ENCODE measurements around the gene SELP.

SELP gene

DNA sequence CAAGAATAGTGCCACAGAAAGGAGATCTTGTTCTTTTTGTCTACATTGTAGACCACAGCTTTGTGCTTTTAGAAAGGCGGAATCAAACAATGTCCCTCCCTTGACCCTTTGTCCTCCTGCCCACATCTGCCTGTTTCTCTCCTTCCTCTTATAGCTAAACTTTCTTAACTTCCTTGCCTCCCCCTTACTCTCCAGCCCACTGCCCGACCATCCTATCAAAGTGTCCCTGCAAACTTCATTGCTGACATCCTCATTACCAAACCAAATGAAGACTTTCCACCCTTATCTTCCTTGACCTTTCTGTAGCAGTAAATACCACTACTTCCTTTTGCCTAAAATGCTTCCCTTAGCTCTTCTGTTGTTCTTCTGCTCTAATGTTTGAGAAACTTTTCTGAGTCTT lies 5.0 kb downstream of the SELP start:
- no peaks in the 10 kb centered on the region for H3K79me2 ChIP-seq (ENCODE audit: insufficient read depth, low read length)
- peaks cover 67% of the 10 kb centered on the region for H3K4me1 ChIP-seq (ENCODE audit: insufficient read depth, low read length, poor library complexity, severe bottlenecking)
- peak overlapping the region; percentile 22 for H3K9ac ChIP-seq (ENCODE audit: low read depth, low read length, poor library complexity, severe bottlenecking)
- H3F3A ChIP-seq (ENCODE audit: low read depth): peaks cover 17% of the 10 kb centered on the region; the same call in 1 of the 2 replicates
- no peaks in the 10 kb centered on the region for H4K20me1 ChIP-seq (ENCODE audit: insufficient read depth, low read length, poor library complexity, severe bottlenecking)
- no peak for TF ChIP-seq EZH2phosphoT487 (IDR thresholded peaks at IDR 0.05; ENCODE audit: borderline replicate concordance)
- TF ChIP-seq, protein P1, sequence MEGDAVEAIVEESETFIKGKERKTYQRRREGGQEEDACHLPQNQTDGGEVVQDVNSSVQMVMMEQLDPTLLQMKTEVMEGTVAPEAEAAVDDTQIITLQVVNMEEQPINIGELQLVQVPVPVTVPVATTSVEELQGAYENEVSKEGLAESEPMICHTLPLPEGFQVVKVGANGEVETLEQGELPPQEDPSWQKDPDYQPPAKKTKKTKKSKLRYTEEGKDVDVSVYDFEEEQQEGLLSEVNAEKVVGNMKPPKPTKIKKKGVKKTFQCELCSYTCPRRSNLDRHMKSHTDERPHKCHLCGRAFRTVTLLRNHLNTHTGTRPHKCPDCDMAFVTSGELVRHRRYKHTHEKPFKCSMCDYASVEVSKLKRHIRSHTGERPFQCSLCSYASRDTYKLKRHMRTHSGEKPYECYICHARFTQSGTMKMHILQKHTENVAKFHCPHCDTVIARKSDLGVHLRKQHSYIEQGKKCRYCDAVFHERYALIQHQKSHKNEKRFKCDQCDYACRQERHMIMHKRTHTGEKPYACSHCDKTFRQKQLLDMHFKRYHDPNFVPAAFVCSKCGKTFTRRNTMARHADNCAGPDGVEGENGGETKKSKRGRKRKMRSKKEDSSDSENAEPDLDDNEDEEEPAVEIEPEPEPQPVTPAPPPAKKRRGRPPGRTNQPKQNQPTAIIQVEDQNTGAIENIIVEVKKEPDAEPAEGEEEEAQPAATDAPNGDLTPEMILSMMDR (conservative IDR thresholded peaks at IDR 0.05; ENCODE audit: low read length): no peak
- no peaks in the 10 kb centered on the region for H3K36me3 ChIP-seq (ENCODE audit: insufficient read depth, low read length)
- no peaks in the 10 kb centered on the region for H3K9me3 ChIP-seq (ENCODE audit: insufficient read depth, low read depth, low read length)
- H3K27me3 ChIP-seq (ENCODE audit: insufficient read depth, low read length, poor library complexity, severe bottlenecking): no peaks in the 10 kb centered on the region
- peak overlapping the region; percentile 16 for H3K4me2 ChIP-seq (ENCODE audit: low read depth, low read length, poor library complexity, severe bottlenecking)
- H3K4me3 ChIP-seq (ENCODE audit: low read length, poor library complexity, severe bottlenecking): no peak overlapping the region
- H3K9me2 ChIP-seq (replicated peaks; ENCODE audit: low read depth, low read length): no peaks in the 10 kb centered on the region
- peak overlapping the region; percentile 54; the same call in 1 of the 2 replicates for H2AFZ ChIP-seq (ENCODE audit: low read length)

DNA sequence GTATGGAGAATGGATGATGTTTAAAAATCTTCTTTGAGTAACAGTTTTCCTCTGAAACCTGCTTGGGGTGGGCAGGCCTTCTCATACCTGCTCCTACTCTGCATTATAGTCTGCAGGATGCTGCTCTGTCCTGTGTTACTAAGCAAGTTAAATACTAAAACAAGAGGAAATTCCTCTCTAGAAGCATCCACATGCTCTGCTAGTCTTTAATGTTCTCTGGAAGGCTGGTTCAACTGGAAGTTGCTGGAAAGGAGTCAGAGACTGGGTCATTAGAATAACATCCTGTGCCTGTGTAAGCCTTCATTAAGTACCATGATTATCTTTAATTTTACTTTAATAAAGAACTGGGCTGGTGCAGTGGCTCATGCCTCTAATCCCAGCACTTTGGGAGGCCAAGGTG lies 5.8 kb downstream of the SELP start:
- Histone ChIP-seq H3K4me3 (ENCODE audit: low read length, poor library complexity, severe bottlenecking) (no peak overlapping the region), H3K9me2 (replicated peaks; ENCODE audit: low read depth, low read length) (no peaks in the 10 kb centered on the region), H2AFZ (ENCODE audit: low read length) (peak overlapping the region; percentile 28; the same call in 1 of the 2 replicates), H3K9ac (ENCODE audit: low read depth, low read length, poor library complexity, severe bottlenecking) (peak overlapping the region; percentile 22), H3K27me3 (ENCODE audit: insufficient read depth, low read length, poor library complexity, severe bottlenecking) (no peaks in the 10 kb centered on the region), H3K9me3 (ENCODE audit: insufficient read depth, low read depth, low read length) (no peaks in the 10 kb centered on the region), H3K79me2 (ENCODE audit: insufficient read depth, low read length) (no peaks in the 10 kb centered on the region), H4K20me1 (ENCODE audit: insufficient read depth, low read length, poor library complexity, severe bottlenecking) (no peaks in the 10 kb centered on the region), H3K36me3 (ENCODE audit: insufficient read depth, low read length) (no peaks in the 10 kb centered on the region), H3K4me1 (ENCODE audit: insufficient read depth, low read length, poor library complexity, severe bottlenecking) (peaks cover 59% of the 10 kb centered on the region), H3K4me2 (ENCODE audit: low read depth, low read length, poor library complexity, severe bottlenecking) (peak overlapping the region; percentile 20), H3F3A (ENCODE audit: low read depth) (peaks cover 17% of the 10 kb centered on the region; the same call in 1 of the 2 replicates)
- no peak for TF ChIP-seq EZH2phosphoT487 (IDR thresholded peaks at IDR 0.05; ENCODE audit: borderline replicate concordance)
- TF ChIP-seq, protein P1 (conservative IDR thresholded peaks at IDR 0.05; ENCODE audit: low read length): no peak

DNA sequence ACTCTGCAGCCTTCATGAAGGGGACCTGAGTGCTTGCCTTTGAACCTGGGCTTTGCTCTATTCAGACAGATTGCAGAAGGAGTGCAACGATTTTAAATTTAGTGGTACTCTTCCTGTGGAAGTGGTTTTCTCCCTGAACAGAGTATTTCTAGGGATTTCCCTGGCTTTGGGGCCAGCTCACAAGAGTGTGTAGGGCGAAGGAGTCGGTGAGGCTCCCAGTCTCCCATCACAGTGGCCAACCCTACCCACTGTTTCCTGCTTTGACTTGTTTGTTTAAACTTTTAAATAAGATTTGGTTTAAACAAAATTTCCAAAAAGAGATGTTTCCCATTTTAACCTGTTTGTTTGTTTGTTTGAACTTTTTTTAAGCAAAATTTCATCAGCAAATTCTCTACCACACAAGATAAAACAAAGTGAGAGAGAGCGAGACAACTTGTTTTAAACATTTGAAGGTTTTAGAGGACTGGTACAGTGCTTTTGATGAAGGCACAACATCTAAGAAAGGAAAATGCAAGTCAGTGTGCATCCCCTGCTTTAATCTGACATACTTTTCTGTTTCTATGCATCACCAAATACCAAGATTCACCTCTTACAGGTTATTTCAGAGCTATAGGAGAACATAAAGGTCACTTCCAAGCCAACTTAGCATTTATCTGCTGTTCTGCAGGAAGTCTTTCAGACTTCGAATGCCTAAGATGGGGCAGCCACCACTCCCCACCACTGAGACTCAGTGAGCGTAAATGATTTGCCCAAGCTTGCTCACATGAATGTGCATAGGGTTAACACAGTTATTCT lies 6.6 kb downstream of the SELP start:
- no peaks in the 10 kb centered on the region for H3K79me2 ChIP-seq (ENCODE audit: insufficient read depth, low read length)
- peaks cover 51% of the 10 kb centered on the region for H3K4me1 ChIP-seq (ENCODE audit: insufficient read depth, low read length, poor library complexity, severe bottlenecking)
- H3K4me3 ChIP-seq (ENCODE audit: low read length, poor library complexity, severe bottlenecking): no peak overlapping the region
- no peaks in the 10 kb centered on the region for H3K36me3 ChIP-seq (ENCODE audit: insufficient read depth, low read length)
- peak overlapping the region; percentile 20 for H3K4me2 ChIP-seq (ENCODE audit: low read depth, low read length, poor library complexity, severe bottlenecking)
- H3K9me2 ChIP-seq (replicated peaks; ENCODE audit: low read depth, low read length): no peaks in the 10 kb centered on the region
- H3K9ac ChIP-seq (ENCODE audit: low read depth, low read length, poor library complexity, severe bottlenecking): peak overlapping the region; percentile 22
- peaks cover 17% of the 10 kb centered on the region; the same call in 1 of the 2 replicates for H3F3A ChIP-seq (ENCODE audit: low read depth)
- H3K27me3 ChIP-seq (ENCODE audit: insufficient read depth, low read length, poor library complexity, severe bottlenecking): no peaks in the 10 kb centered on the region
- no peaks in the 10 kb centered on the region for H3K9me3 ChIP-seq (ENCODE audit: insufficient read depth, low read depth, low read length)
- no peaks in the 10 kb centered on the region for H4K20me1 ChIP-seq (ENCODE audit: insufficient read depth, low read length, poor library complexity, severe bottlenecking)
- H2AFZ ChIP-seq (ENCODE audit: low read length): no peak overlapping the region; the same call in 1 of the 2 replicates
- TF ChIP-seq EZH2phosphoT487 (IDR thresholded peaks at IDR 0.05; ENCODE audit: borderline replicate concordance): no peak
